GM23338 (cell line): ENCODE results near the gene DDX59. TPM values are rescaled to one million over a fixed set of nuclear protein-coding genes. Genes with fewer than 3 reads are reported as not detected.

Source experiments
- ATAC-seq: fragments of 200-7000 bp; cut with Tn5 transposase; 3 replicates; pipeline ENCODE4 v1.9.1; 2020
- DNase-seq: peaks from one replicate; pipeline ENCODE4 v3.0.0-alpha.2; 2015; ENCODE audit warnings: low spot score
- H2AFZ ChIP-seq: fragments of 200-600 bp; sonication (generic); 2 replicates; pipeline ENCODE4 v1.8.0; 2016; ENCODE audit warnings: antibody characterized with exemption, mild to moderate bottlenecking, moderate library complexity
- H3F3A ChIP-seq: fragments of 200-600 bp; sonication (generic); replicated peaks from 2 replicates; pipeline ENCODE4 v1.8.0; 2017; ENCODE audit warnings: antibody characterized with exemption, mixed run types, low read depth
- H3K27ac ChIP-seq: fragments of 200-600 bp; sonication (generic); 2 replicates; pipeline ENCODE4 v1.6.1; 2016; ENCODE audit warnings: low read depth
- H3K27me3 ChIP-seq: fragments of 200-600 bp; sonication (generic); 2 replicates; pipeline ENCODE4 v1.8.0; 2016; ENCODE audit warnings: mild to moderate bottlenecking, mixed run types, moderate library complexity; ENCODE audit not compliant: insufficient read depth
- H3K36me3 ChIP-seq: fragments of 200-600 bp; sonication (generic); 2 replicates; pipeline ENCODE4 v1.8.0; 2016; ENCODE audit warnings: mild to moderate bottlenecking; ENCODE audit not compliant: insufficient read depth
- H3K4me1 ChIP-seq: fragments of 200-600 bp; sonication (generic); 2 replicates; pipeline ENCODE4 v1.8.0; 2016; ENCODE audit warnings: mild to moderate bottlenecking, moderate library complexity; ENCODE audit not compliant: insufficient read depth
- H3K4me2 ChIP-seq: fragments of 200-600 bp; sonication (generic); 2 replicates; pipeline ENCODE4 v1.7.1; 2017; ENCODE audit warnings: mixed run types
- H3K4me3 ChIP-seq: fragments of 200-600 bp; sonication (generic); 2 replicates; pipeline ENCODE4 v1.6.1; 2016; ENCODE audit warnings: mixed run types
- H3K79me2 ChIP-seq: fragments of 200-600 bp; sonication (generic); replicated peaks from 2 replicates; pipeline ENCODE4 v1.8.0; 2017; ENCODE audit warnings: mild to moderate bottlenecking; ENCODE audit not compliant: insufficient read depth
- H3K9me2 ChIP-seq: fragments of 200-600 bp; sonication (generic); 2 replicates; pipeline ENCODE4 v1.8.0; 2017; ENCODE audit not compliant: insufficient read depth
- H4K20me1 ChIP-seq: fragments of 200-600 bp; sonication (generic); replicated peaks from 2 replicates; pipeline ENCODE4 v1.8.0; 2017; ENCODE audit warnings: mild to moderate bottlenecking; ENCODE audit not compliant: insufficient read depth
- H3K27ac Mint-ChIP-seq: 2 replicates; pipeline ENCODE4 v1.8.0; 2020; ENCODE audit warnings: inconsistent platforms, mild to moderate bottlenecking, moderate library complexity, mixed read lengths
- H3K27me3 Mint-ChIP-seq: 3 replicates; pipeline ENCODE4 v1.8.0; 2022; ENCODE audit warnings: low read depth, mild to moderate bottlenecking, moderate library complexity, mixed read lengths, inconsistent platforms; ENCODE audit not compliant: insufficient read depth, poor library complexity
- H3K36me3 Mint-ChIP-seq: 3 replicates; pipeline ENCODE4 v1.8.0; 2021; ENCODE audit warnings: low read depth, mild to moderate bottlenecking, inconsistent platforms, moderate library complexity, mixed read lengths
- H3K4me1 Mint-ChIP-seq: 3 replicates; pipeline ENCODE4 v1.8.0; 2020; ENCODE audit warnings: mild to moderate bottlenecking, inconsistent platforms, mixed read lengths
- H3K4me3 Mint-ChIP-seq: 3 replicates; pipeline ENCODE4 v1.8.0; 2021; ENCODE audit warnings: moderate library complexity, mild to moderate bottlenecking, inconsistent platforms, mixed read lengths
- H3K9me3 Mint-ChIP-seq: 3 replicates; pipeline ENCODE4 v1.8.0; 2020; ENCODE audit warnings: moderate library complexity, mild to moderate bottlenecking, inconsistent platforms, mixed read lengths
- CREB1 ChIP-seq: fragments of 250-450 bp; sonication (Bioruptor Pico); IDR thresholded peaks from 2 replicates; pipeline ENCODE4 v1.5.0; 2020; ENCODE audit warnings: low read depth, mild to moderate bottlenecking, moderate library complexity
- ETS1 ChIP-seq: IDR thresholded peaks from 2 replicates; pipeline ENCODE4 v1.6.1; 2016; ENCODE audit warnings: antibody characterized with exemption
- EZH2 ChIP-seq: fragments of 200-600 bp; sonication (generic); IDR thresholded peaks from one replicate; pipeline ENCODE4 v1.8.0; 2017; ENCODE audit warnings: antibody characterized with exemption, mild to moderate bottlenecking, low read depth; ENCODE audit not compliant: unreplicated experiment
- EZH2phosphoT487 ChIP-seq: fragments of 200-600 bp; sonication (generic); IDR thresholded peaks from one replicate; pipeline ENCODE4 v1.8.1; 2018; ENCODE audit warnings: antibody characterized with exemption; ENCODE audit not compliant: unreplicated experiment
- JUNB ChIP-seq: IDR thresholded peaks from one replicate; pipeline ENCODE4 v1.6.1; 2016; ENCODE audit warnings: antibody characterized with exemption; ENCODE audit not compliant: unreplicated experiment
- NANOG ChIP-seq: IDR thresholded peaks from 2 replicates; pipeline ENCODE4 v1.6.1; 2016; ENCODE audit warnings: antibody characterized with exemption, borderline replicate concordance
- POLR2AphosphoS5 ChIP-seq: IDR thresholded peaks from 2 replicates; pipeline ENCODE4 v1.6.1; 2016; ENCODE audit warnings: antibody characterized with exemption, low read depth
- REST ChIP-seq: IDR thresholded peaks from one replicate; pipeline ENCODE4 v1.6.1; 2018; ENCODE audit warnings: antibody characterized with exemption; ENCODE audit not compliant: unreplicated experiment
- ZNF114 ChIP-seq: fragments of 250-450 bp; sonication (Bioruptor Pico); IDR thresholded peaks from 2 replicates; pipeline ENCODE4 v1.5.0; 2020; ENCODE audit warnings: mild to moderate bottlenecking, moderate library complexity
- ZNF331 ChIP-seq: fragments of 250-450 bp; sonication (Bioruptor Pico); IDR thresholded peaks from 2 replicates; pipeline ENCODE4 v1.5.0; 2020; ENCODE audit warnings: low read depth, mild to moderate bottlenecking, moderate library complexity
- polyA plus RNA-seq: library from polyadenylated mRNA; unstranded; fragments of >200 nt; fragmentation: Nextera tagmentation; extraction: Ambion mirVana; gene quantifications from 2 replicates; pipeline ENCODE4 v1.2.1, GENCODE V29; 2016
- total RNA-seq: library from RNA; depleted of rRNA; stranded (reverse); fragments of >200 nt; shearing (Covaris generic); gene quantifications from 2 replicates; pipeline ENCODE4 v1.2.3, GENCODE V29; 2014
- TF ChIP-seq, protein P1 (sequence below), 2 experiments: fragments of 200-600 bp in 1 of 2; sonication (generic) in 1 of 2; conservative IDR thresholded peaks; 2 replicates each; pipeline versions ENCODE4 v1.5.1 to v1.6.1; 2016 to 2017; ENCODE audit warnings: antibody characterized with exemption in 2 of 2, low read depth in 2 of 2, mild to moderate bottlenecking in 2 of 2, moderate library complexity in 1 of 2

DDX59 gene
- total and polyA plus RNA-seq, 2 experiments from 2014 or later: 14.7 to 15.7 TPM

- TF ChIP-seq REST (no peak), JUNB (no peak), ETS1 (no peak), ZNF114 (CRISPR knock-in tag) (no peak), EZH2 (no peak), EZH2phosphoT487 (no peak), NANOG (no peak)
- TF ChIP-seq, protein P1, sequence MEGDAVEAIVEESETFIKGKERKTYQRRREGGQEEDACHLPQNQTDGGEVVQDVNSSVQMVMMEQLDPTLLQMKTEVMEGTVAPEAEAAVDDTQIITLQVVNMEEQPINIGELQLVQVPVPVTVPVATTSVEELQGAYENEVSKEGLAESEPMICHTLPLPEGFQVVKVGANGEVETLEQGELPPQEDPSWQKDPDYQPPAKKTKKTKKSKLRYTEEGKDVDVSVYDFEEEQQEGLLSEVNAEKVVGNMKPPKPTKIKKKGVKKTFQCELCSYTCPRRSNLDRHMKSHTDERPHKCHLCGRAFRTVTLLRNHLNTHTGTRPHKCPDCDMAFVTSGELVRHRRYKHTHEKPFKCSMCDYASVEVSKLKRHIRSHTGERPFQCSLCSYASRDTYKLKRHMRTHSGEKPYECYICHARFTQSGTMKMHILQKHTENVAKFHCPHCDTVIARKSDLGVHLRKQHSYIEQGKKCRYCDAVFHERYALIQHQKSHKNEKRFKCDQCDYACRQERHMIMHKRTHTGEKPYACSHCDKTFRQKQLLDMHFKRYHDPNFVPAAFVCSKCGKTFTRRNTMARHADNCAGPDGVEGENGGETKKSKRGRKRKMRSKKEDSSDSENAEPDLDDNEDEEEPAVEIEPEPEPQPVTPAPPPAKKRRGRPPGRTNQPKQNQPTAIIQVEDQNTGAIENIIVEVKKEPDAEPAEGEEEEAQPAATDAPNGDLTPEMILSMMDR (conservative IDR thresholded peaks at IDR 0.05; ENCODE audit: low read depth in 2 of 2): no peak
These were observed 39.7 kb downstream of the DDX59 start (continued) for GRCh38 chr1:200629876-200630514.

- Histone ChIP-seq H3K27ac (no peak overlapping the region), H3K9me2 (no peaks in the 10 kb centered on the region), H3K4me1 (no peaks in the 10 kb centered on the region; the same call in 1 of the 2 replicates), H3K79me2 (no peaks in the 10 kb centered on the region), H3K4me2 (no peak overlapping the region), H3K27me3 (no peaks in the 10 kb centered on the region), H3K36me3 (no peaks in the 10 kb centered on the region), H2AFZ (peak overlapping the region; percentile 86), H3K4me3 (no peak overlapping the region), H4K20me1 (no peaks in the 10 kb centered on the region), H3F3A (no peaks in the 10 kb centered on the region)
- Mint-ChIP-seq H3K4me1 (peaks cover 13% of the 10 kb centered on the region), H3K27ac (no peak overlapping the region), H3K27me3 (peaks cover 4% of the 10 kb centered on the region), H3K9me3 (no peaks in the 10 kb centered on the region; the same call in 2 of the 3 replicates), H3K4me3 (no peak overlapping the region), H3K36me3 (no peaks in the 10 kb centered on the region)
- DNase-seq (no peak), ATAC-seq (no peak)
- no peak for TF ChIP-seq EZH2
- TF ChIP-seq ZNF331 (CRISPR knock-in tag): no peak
- TF ChIP-seq POLR2AphosphoS5: no peak
- no peak for TF ChIP-seq NANOG
- no peak for TF ChIP-seq EZH2phosphoT487
- TF ChIP-seq ETS1: no peak
- TF ChIP-seq REST: no peak
- no peak for TF ChIP-seq JUNB
- TF ChIP-seq, protein P1 (conservative IDR thresholded peaks at IDR 0.05; ENCODE audit: low read depth in 2 of 2): no peak
- TF ChIP-seq CREB1 (CRISPR knock-in tag): no peak
- TF ChIP-seq ZNF114 (CRISPR knock-in tag): no peak
These were observed 41.4 kb downstream of the DDX59 start for GRCh38 chr1:200628223-200628881.
